Sigmoid colon (tissue), 7 donors: Measurements from ENCODE around the gene MOCOS. TPM values are rescaled to one million over a fixed set of nuclear protein-coding genes. Genes with fewer than 3 reads are reported as not detected.

Experiments used
- DNase-seq: peaks from one replicate; pipeline ENCODE4 v3.0.0-alpha.2; 2019
- H3K27ac ChIP-seq, 4 donors: fragments of 200-600 bp; sonication (generic); one replicate each; pipeline ENCODE4 v1.5.1; 2016 to 2019; ENCODE audit warnings: mild to moderate bottlenecking in 1 of 4
- H3K27me3 ChIP-seq, 3 donors: fragments of 200-600 bp; sonication (generic); one replicate each; pipeline ENCODE4 v1.5.1; 2019; ENCODE audit warnings: mild to moderate bottlenecking in 1 of 3
- H3K36me3 ChIP-seq, 4 donors: fragments of 200-600 bp; sonication (generic); one replicate each; pipeline ENCODE4 v1.5.1; 2016 to 2019
- H3K4me1 ChIP-seq, 4 donors: fragments of 200-600 bp; sonication (generic); one replicate each; pipeline ENCODE4 v1.5.1; 2017 to 2019
- H3K4me3 ChIP-seq, 4 donors: fragments of 200-600 bp; sonication (generic); one replicate each; pipeline ENCODE4 v1.5.1; 2017 to 2019; ENCODE audit warnings: mild to moderate bottlenecking in 2 of 4, moderate library complexity in 1 of 4
- H3K9me3 ChIP-seq, 4 donors: fragments of 200-600 bp in 3 of 4; sonication (generic) in 3 of 4; one replicate each; pipeline versions ENCODE4 v1.5.1 to v1.6.1; 2013 to 2019
- EP300 ChIP-seq, 4 donors: sonication (generic); formaldehyde crosslinking; IDR thresholded peaks; one replicate each; pipeline ENCODE4 v1.6.1; 2017; ENCODE audit warnings: antibody characterized with exemption in 4 of 4
- POLR2A ChIP-seq, 2 donors: fragments of 450-650 bp; IDR thresholded peaks; one replicate each; pipeline ENCODE4 v1.6.1; 2016; ENCODE audit warnings: antibody characterized with exemption in 2 of 2, mild to moderate bottlenecking in 2 of 2, moderate library complexity in 2 of 2
- POLR2AphosphoS5 ChIP-seq, 4 donors: sonication (generic); formaldehyde crosslinking; IDR thresholded peaks; one replicate each; pipeline ENCODE4 v1.6.1; 2017; ENCODE audit warnings: antibody characterized with exemption in 4 of 4
- WGBS, 2 donors: extraction: QIAGEN DNeasy Blood & Tissue Kit; methylation state at CpG; one replicate each; pipeline ENCODE4 v1.1.7; 2013; 5-methylcytosine and 5-hydroxymethylcytosine counted together
- intact Hi-C: fragments of 100-400 bp; cut with DNase I; formaldehyde crosslinking; loops from one replicate; pipeline ENCODE4 v1.15.1; 2023
- polyA plus RNA-seq, 3 donors: library from polyadenylated mRNA; stranded (reverse); fragments of 200-250 nt; gene quantifications; one replicate each; pipeline ENCODE4 v1.2.3, GENCODE V29; 2013
- total RNA-seq, 4 donors: library from RNA; depleted of rRNA; stranded (reverse); fragments of >200 nt; gene quantifications; one replicate each; pipeline ENCODE4 v1.1.0, GENCODE V29; 2016
- TF ChIP-seq, protein P1 (sequence below), 4 experiments: fragments of 450-650 bp in 3 of 4; fragments of 200-600 bp in 1 of 4; IDR thresholded peaks; one replicate each; pipeline ENCODE4 v1.5.1; 2016 to 2019; ENCODE audit warnings: antibody characterized with exemption in 4 of 4, mild to moderate bottlenecking in 3 of 4, moderate library complexity in 2 of 4
- donor health status: healthy with polysubstance abuse.
- donor health status: Bipolar disorder and iron deficiency.
- donor health status: healthy.

MOCOS gene
- total and polyA plus RNA-seq, 7 donors, result 0.49 to 3.6 (median 1.8) TPM

GRCh38 chr18:36301884-36302283 lies 114.6 kb downstream of the MOCOS start:
- intact Hi-C loops, result no loop called here
- H3K27ac ChIP-seq, result no peak overlapping the region
- no peak for DNase-seq
- WGBS, 2 donors, result 85 to 93% methylated on average over 5 of the region's 5 CpGs
- H3K9me3 ChIP-seq, result no peaks in the 10 kb centered on the region
- peaks cover 0 to 4% (median 0%) of the 10 kb centered on the region in 3 donors for H3K27me3 ChIP-seq
- H3K4me3 ChIP-seq, result no peak overlapping the region
- peaks cover 0 to 16% (median 14%) of the 10 kb centered on the region in 4 donors for H3K4me1 ChIP-seq
- TF ChIP-seq, protein P1, sequence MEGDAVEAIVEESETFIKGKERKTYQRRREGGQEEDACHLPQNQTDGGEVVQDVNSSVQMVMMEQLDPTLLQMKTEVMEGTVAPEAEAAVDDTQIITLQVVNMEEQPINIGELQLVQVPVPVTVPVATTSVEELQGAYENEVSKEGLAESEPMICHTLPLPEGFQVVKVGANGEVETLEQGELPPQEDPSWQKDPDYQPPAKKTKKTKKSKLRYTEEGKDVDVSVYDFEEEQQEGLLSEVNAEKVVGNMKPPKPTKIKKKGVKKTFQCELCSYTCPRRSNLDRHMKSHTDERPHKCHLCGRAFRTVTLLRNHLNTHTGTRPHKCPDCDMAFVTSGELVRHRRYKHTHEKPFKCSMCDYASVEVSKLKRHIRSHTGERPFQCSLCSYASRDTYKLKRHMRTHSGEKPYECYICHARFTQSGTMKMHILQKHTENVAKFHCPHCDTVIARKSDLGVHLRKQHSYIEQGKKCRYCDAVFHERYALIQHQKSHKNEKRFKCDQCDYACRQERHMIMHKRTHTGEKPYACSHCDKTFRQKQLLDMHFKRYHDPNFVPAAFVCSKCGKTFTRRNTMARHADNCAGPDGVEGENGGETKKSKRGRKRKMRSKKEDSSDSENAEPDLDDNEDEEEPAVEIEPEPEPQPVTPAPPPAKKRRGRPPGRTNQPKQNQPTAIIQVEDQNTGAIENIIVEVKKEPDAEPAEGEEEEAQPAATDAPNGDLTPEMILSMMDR (IDR thresholded peaks at IDR 0.05), result no peak
- TF ChIP-seq POLR2AphosphoS5 (IDR thresholded peaks at IDR 0.05), result no peak
- no peak for TF ChIP-seq POLR2A (IDR thresholded peaks at IDR 0.05)
- no peak for TF ChIP-seq EP300 (IDR thresholded peaks at IDR 0.05)
- no peaks in the 10 kb centered on the region for H3K36me3 ChIP-seq

GRCh38 chr18:36302676-36303075 lies 115.4 kb downstream of the MOCOS start:
- TF ChIP-seq EP300 (IDR thresholded peaks at IDR 0.05) (no peak), POLR2A (IDR thresholded peaks at IDR 0.05) (no peak), POLR2AphosphoS5 (IDR thresholded peaks at IDR 0.05) (no peak)
- TF ChIP-seq, protein P1 (IDR thresholded peaks at IDR 0.05), result no peak
- 92 to 95% methylated on average over 2 of the region's 2 CpGs for WGBS, 2 donors
- Histone ChIP-seq H3K27ac (no peak overlapping the region), H3K4me3 (no peak overlapping the region), H3K9me3 (no peaks in the 10 kb centered on the region), H3K27me3 (peaks cover 0 to 3% (median 0%) of the 10 kb centered on the region in 3 donors), H3K4me1 (peaks cover 0 to 13% (median 11%) of the 10 kb centered on the region in 4 donors), H3K36me3 (no peaks in the 10 kb centered on the region)
- intact Hi-C loops, result no loop called here
- no peak for DNase-seq

DNA sequence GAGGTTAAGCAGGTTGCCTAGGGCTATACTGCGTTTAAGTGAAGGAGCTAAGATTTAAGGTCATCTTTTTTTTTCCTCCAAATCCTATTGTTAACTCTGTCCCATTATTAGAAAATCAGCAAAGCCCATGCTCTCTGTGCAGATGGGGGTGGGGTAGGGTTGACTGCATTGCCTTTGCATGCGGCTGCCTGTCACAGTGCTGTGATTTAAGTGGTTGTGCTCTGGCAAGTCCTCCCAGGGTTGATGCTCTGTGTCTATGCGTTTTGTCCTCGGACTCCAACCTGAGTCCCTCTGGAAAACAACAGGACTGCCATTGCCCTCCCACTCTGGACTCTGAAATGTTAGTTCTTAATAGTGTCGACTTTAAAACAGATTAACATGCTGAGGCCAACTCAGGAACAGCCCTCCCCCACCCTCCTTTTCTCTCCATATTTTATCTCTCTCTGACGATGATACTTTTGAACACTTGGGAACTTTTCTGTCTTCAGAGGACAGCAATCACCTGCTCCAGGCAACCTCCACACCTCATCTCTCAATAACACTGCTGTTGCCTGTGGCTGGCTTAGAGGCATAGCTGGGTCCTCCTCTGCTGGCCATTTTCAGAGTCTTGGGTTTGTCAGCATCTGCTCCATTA lies 116.0 kb downstream of the MOCOS start:
- WGBS, 2 donors, result 76 to 85% methylated on average over 6 of the region's 6 CpGs

GRCh38 chr18:36304723-36305122 lies 117.4 kb downstream of the MOCOS start:
- Histone ChIP-seq H3K4me3 (no peak overlapping the region), H3K27me3 (no peaks in the 10 kb centered on the region), H3K4me1 (no peaks in the 10 kb centered on the region), H3K27ac (no peak overlapping the region), H3K36me3 (no peaks in the 10 kb centered on the region), H3K9me3 (no peaks in the 10 kb centered on the region)
- DNase-seq, result no peak
- WGBS, 2 donors, result 89 to 90% methylated on average over 3 of the region's 3 CpGs
- TF ChIP-seq POLR2AphosphoS5 (IDR thresholded peaks at IDR 0.05) (no peak), EP300 (IDR thresholded peaks at IDR 0.05) (no peak), POLR2A (IDR thresholded peaks at IDR 0.05) (no peak)
- TF ChIP-seq, protein P1 (IDR thresholded peaks at IDR 0.05), result no peak
- intact Hi-C loops, result no loop called here

More for the DNA sequence above, 116.0 kb downstream of the MOCOS start:
- no peak for TF ChIP-seq EP300 (IDR thresholded peaks at IDR 0.05)
- TF ChIP-seq POLR2AphosphoS5 (IDR thresholded peaks at IDR 0.05), result no peak
- no peak for TF ChIP-seq POLR2A (IDR thresholded peaks at IDR 0.05)
- TF ChIP-seq, protein P1 (IDR thresholded peaks at IDR 0.05), result no peak
- Histone ChIP-seq H3K27ac (no peak overlapping the region), H3K36me3 (no peaks in the 10 kb centered on the region), H3K4me1 (peaks cover 0 to 7% (median 4%) of the 10 kb centered on the region in 4 donors), H3K4me3 (no peak overlapping the region), H3K9me3 (no peaks in the 10 kb centered on the region), H3K27me3 (no peaks in the 10 kb centered on the region)
- intact Hi-C loops, result no loop called here
- DNase-seq, result no peak

DNA sequence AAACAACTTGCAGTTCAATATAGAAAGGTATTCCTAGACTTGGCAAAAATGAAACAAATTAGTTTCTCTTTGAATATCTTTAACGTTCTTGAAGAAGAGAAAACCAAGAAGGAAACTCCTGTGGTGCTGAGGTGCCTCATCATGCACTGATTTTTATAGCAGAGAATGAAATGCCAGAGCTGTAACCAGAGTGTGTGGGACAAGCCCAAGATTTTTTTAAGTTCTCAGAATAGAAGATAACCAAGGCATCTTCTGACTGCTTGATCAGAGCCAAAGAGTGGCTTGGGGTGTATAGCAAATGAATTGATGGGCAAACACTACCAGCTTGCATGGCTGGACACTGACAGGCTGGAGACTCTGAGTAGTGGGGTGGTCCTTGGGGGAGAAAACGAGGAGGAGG lies 118.1 kb downstream of the MOCOS start:
- Histone ChIP-seq H3K9me3 (no peaks in the 10 kb centered on the region), H3K4me1 (no peaks in the 10 kb centered on the region), H3K4me3 (no peak overlapping the region), H3K27me3 (no peaks in the 10 kb centered on the region), H3K27ac (no peak overlapping the region), H3K36me3 (no peaks in the 10 kb centered on the region)
- 45 to 53% methylated on average over 2 of the region's 2 CpGs for WGBS, 2 donors
- DNase-seq, result no peak
- TF ChIP-seq EP300 (IDR thresholded peaks at IDR 0.05) (no peak), POLR2A (IDR thresholded peaks at IDR 0.05) (no peak)
- TF ChIP-seq, protein P1 (IDR thresholded peaks at IDR 0.05), result no peak
- intact Hi-C loops, result no loop called here
